NT2/D1 (cell line): Measurements from ENCODE around the gene RAB40B.

Experiments used
- SUZ12 ChIP-seq: IDR thresholded peaks from 2 replicates; pipeline ENCODE4 v1.6.1; 2011; ENCODE audit not compliant: insufficient read length, insufficient read depth; ENCODE audit errors: extremely low read depth
- YY1 ChIP-seq: IDR thresholded peaks from 2 replicates; pipeline ENCODE4 v1.6.1; 2011; ENCODE audit not compliant: insufficient read length, insufficient read depth
- ZNF274 ChIP-seq: IDR thresholded peaks from 2 replicates; pipeline ENCODE4 v1.6.1; 2011; ENCODE audit warnings: mild to moderate bottlenecking, low read depth, low read length

GRCh38 chr17:82697808-82698064 lies 762 bp downstream of the RAB40B start:
- TF ChIP-seq ZNF274 (no peak), YY1 (no peak), SUZ12 (no peak)
